NCI-H1048 (cell line): ENCODE results near the gene NBAS.
A peak's percentile ranks its signal among the peaks of the same experiment; 100 is the strongest.
"Not testable (repeated sequence)": the region's sequence is repeated elsewhere in the genome, so short reads cannot be mapped to it uniquely, and the experiment has no call there.

Experiments
- DNase-seq: peaks from one replicate; lab custom pipeline; 2025; lab: John Stamatoyannopoulos, UW

The NBAS gene

DNA sequence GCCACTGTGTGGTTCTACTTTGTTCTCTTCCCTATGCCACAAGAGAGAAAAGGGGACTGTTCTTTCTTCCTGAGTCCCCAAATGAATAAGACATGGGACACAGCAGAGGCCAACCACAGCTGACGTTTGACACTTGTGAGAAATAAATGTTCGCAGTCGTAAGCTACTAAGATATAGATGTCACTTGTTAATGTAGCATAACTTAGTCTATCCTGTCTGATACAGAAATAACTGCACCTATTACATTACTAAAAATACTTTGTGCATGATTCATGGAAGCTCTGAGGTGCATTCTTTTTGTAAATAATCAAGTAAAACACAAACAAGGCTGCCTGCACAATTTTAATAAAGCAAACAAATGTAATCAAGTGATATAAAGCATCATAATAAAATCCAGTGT, 148.8 kb downstream of the NBAS start:
- no peak for DNase-seq

DNA sequence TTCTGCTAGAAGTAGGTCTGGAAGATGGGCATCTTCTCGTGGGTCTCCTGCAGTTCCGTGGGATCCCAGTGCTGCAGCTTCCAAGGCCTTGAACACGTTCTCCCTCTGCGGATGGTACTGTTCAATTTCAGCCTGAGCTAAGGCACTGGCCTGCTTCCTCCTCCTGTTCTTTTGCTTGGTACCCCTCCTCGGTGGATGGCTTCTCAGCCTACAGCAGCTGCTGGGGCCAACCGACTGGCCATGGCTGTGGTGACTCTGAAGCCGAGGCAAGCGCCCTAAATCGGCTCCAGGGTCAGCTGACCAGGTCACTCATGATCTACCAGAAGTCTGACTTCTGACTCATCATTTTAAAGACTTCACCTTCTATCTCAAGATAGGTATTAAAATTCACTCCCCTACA, 150.2 kb downstream of the NBAS start:
- DNase-seq, result no peak

GRCh38 chr2:15408759-15409158, 152.4 kb downstream of the NBAS start:
- DNase-seq, result no peak

GRCh38 chr2:15407666-15408065, 153.5 kb downstream of the NBAS start:
- DNase-seq, result no peak

DNA sequence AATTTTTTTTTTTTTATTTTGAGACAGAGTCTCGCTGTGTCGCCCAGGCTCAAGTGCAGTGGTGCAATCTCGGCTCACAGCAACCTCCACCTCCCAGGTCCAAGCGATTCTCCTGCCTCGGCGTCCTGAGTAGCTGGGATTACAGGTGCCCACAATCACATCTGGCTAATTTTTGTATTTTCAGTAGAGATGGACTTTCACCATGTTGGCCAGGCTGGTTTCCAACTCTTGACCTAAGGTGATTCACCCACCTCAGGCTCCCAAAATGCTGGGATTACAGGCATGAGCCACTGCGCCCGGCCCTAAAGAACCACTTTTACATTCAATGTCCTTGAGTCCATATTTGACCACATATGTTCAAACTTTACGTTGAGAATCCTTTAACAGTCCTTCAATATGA, 156.6 kb downstream of the NBAS start:
- DNase-seq, result not testable (repeated sequence)

- DNase-seq, result no peak
These were observed 160.8 kb downstream of the NBAS start for GRCh38 chr2:15400240-15400826.

DNA sequence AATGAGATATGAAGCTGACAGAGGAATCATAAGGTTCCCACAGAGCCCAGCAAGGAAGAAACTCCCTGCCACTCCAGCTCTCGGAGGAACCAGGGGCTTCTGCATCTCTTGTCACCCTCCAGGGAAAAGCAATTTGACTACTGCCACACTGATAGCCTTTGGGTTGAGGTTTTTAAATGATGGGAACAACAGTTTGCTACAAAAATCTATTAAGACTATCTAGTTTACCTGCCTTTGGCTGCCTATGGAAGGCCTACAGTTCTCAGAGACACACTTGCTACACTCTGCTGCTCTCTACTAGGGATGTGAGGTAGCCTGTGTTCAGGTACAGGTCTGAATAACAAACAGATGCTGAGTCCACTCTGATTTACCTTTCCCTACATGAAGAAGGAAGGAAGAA, 161.9 kb downstream of the NBAS start:
- DNase-seq, result no peak

DNA sequence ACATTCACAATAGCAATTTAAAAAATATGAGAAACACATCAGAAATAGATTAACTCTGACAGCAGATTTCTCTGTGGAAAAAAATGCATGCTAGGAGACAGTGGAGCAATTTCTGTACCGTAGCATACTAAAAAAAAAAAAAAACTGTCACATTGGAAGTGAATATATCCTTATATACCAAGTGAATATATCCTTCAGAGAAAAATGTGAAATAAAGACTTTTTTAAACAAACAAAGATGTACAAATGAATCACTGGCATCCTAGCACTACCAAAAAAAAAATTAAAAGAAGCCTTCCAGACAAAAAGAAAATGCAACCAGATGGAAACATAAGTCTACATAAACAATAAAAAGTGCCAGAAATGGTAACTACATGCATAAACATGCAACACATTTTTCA, 169.4 kb downstream of the NBAS start:
- DNase-seq, result no peak

GRCh38 chr2:15389895-15390294, 171.2 kb downstream of the NBAS start:
- no peak for DNase-seq

- DNase-seq, result no peak
These were observed 171.8 kb downstream of the NBAS start for GRCh38 chr2:15389326-15389700.

DNA sequence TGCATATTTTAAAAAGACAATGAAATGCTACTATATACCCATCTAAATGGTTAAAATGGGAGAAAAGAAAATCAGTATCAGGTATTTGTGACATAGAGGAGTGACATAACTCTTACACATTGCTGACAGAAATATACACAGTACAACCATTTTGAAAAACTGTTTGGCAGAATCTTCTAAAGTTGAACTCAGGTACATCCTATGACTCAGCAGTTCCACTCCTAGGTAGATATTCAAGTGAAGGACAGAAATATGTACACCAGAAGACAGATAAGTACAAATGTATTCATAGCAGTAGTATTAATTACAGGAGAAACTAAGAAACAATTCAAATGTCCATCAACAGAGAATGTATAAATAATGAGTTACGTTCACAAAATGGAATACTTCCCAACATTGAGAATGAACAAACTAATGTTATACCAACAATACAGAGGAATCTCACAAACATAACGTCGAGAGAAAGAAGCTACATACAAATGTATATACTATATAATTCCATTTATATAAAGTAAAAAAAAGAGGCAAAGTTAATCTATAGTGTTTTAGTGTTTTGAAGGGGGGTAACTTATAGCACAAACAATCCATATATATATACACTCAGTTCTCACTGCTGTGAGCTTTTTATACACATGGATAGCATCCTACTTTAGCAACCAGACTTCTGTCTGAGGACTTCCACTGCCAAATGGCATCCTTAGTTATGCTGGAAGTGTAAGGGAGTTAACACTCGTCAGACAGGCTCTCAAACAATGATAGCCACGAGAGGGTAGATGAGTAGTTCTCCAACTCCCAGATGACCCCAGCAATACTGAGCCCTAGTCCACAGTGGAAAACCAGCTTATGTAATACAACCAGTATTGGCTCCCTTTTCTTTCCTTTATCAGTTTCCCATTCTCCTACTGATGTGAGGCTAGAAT, 172.5 kb downstream of the NBAS start:
- no peak for DNase-seq

DNA sequence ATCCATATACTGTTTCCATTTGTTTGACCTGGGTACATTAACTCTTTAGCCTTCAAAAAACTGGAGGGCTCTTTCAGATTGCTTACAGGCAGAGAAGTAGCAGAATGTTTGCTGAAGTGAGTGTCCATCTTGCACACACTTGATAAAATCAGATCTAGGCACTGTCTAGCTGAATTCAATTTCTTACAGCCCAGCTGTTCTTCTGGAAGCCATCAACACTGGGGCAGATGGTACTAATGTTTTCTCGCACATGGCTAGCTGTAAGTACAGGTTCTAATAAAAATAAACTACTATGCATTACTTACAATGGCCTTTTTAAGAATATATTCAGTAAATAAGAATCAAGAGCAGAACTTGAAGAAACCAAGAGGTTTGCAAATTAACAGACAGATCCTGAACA, 175.9 kb downstream of the NBAS start:
- DNase-seq, result no peak

DNA sequence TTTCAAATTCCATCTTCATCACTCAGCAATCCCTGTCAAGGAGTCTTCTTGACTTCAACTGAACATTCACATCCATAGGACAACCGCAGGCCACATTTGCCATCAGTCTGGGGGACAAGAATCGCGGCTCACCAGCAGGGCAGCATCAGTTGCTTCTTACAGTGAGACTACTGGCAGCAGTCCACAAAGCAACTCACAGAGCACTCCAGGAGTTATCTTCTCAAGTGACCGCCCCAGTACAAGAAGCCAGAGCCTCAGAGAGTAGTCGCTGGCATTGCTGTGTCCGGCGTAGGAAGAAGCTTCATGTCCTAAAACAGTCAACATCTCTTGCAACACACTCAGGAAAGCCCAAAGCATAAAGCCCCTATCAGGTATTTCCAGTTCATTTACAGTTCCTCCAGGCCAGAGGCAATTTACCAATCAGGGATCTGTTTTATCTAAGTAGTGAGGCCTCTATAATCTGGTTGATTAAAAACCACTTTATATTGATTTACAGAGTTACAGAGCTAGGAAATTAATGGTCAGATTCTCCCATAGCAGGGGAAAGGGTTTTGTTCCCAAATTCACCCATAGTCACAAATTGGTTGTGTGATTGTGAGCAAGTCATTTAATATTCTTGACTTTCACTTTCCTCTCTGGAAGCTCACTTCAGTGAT, 177.3 kb downstream of the NBAS start:
- no peak for DNase-seq

- no peak for DNase-seq
These were observed 182.8 kb downstream of the NBAS start for GRCh38 chr2:15378148-15378908.

GRCh38 chr2:15377202-15377601, 183.9 kb downstream of the NBAS start:
- DNase-seq, result peak; percentile 52

DNA sequence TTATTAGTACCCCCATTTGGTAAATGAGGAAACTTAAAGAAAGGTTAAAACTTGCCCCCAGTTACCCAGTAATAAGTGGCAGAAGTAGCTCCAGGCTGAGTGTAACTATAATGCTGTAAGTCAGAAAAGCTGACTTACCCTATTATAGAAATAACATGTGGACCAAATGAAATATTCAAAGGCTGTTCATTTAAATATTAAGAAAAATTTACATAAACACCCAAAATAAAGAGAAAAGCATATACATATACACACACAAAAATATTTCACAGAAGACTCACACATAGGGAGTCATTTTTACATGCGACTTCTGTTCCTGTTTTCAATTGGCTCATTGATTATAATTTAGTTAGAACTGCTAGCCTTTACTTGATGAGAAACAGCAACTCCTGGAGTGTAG, 189.1 kb downstream of the NBAS start:
- DNase-seq, result no peak

DNA sequence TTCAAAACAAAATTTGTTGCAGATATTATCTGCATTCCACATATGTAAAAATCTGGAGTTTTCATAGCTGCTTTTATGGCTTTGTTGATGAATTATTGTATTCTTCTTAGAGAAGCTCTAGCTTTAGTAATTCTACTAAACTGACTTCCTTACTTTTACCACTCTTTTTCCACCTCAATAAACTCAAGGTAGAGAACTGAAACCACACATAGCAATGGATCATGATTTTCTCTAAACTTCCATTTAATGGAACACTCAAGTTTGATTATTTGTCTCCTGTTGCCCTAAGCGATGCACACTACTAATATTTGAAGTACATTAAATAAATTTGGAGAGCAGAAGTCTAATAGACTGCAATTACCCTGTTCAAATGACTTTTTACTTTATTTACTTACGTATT, 192.0 kb downstream of the NBAS start:
- DNase-seq, result no peak

DNA sequence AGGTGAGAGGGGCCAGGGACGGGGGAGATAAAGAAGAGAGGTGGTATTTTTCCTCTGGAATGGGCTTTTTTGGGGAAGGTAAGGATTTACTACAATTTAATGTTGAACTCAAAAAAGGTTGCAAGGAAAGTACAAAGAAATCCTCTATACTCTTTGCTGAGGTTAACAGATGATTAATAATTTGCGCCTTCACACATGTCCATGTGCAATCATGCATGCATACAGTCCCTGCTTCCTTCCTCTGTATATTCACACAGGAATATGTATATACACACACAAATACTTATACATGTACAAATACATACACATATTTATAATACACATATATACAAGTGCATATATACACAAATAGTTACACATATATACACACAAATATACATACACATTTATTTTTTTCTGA, 193.4 kb downstream of the NBAS start:
- DNase-seq, result no peak

GRCh38 chr2:15367205-15367604, 193.9 kb downstream of the NBAS start:
- DNase-seq, result no peak

- no peak for DNase-seq
These were observed 195.7 kb downstream of the NBAS start for GRCh38 chr2:15365411-15365810.

DNA sequence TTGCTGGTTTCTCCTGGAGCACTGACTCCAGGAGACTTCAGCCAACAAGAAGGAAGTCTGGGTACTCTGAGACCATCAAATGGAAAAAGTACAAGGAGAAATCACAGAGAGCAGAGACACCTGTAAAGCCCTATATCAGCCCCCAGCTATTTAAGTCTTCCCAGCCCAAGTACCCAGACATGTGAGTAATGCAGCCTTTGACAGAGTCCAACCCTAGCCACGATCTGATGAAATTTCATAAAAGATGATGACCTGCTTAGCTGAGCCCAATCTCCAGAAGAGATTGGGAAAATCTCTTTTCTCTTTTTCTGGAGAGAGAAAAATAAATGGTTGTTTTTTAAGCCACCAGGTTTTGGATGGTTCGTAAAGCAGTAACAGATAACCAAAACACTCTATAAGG, 196.6 kb downstream of the NBAS start:
- DNase-seq, result no peak

DNA sequence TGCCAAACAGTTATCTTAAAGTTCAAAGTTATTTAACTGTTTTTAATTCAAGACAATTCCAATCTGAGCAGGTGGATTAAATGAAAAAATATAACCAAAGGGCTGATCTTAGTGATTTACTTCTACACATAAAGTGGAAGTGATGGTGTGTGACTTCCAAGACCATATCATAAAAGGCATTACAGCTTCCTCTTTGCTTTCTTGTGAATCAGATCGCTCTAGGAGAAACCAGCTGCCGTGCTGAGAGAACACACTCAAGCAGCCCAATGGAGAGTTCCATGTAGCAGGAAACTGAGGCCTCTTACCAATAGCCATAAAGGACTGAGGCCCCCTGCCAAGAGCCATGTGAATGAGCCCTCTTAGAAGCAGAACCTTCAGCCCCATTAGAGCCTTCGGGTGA, 197.4 kb downstream of the NBAS start:
- no peak for DNase-seq

DNA sequence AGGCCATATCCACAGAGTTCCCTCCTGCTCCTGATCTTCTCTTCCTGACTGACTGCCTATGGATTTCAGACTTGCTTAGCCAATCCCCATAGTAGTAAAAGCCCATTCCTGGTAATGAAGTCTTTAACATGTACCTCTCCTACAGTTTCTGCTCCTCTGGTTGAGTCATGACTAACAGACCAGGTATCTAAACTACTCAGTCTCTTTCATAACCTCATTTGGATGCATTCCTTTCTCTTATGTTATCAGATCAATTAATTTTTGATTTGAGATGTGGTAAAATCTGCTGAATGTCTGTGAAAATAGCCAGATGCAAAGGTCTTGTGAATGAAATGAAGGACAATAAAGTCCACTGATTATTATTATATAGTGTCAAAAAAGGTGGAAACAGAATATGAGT, 198.0 kb downstream of the NBAS start:
- DNase-seq, result no peak
